Measurements from ENCODE around the gene FAM193B. TPM values are rescaled to one million over a fixed set of nuclear protein-coding genes. Genes with fewer than 3 reads are reported as not detected.

Gene FAM193B
- total and polyA plus RNA-seq, 9 of the 15 experiments (the other 6 are each of a cell fraction or from before 2014, with no cell fraction given) = 4.4 to 76.4 (median 37.3) TPM

DNA sequence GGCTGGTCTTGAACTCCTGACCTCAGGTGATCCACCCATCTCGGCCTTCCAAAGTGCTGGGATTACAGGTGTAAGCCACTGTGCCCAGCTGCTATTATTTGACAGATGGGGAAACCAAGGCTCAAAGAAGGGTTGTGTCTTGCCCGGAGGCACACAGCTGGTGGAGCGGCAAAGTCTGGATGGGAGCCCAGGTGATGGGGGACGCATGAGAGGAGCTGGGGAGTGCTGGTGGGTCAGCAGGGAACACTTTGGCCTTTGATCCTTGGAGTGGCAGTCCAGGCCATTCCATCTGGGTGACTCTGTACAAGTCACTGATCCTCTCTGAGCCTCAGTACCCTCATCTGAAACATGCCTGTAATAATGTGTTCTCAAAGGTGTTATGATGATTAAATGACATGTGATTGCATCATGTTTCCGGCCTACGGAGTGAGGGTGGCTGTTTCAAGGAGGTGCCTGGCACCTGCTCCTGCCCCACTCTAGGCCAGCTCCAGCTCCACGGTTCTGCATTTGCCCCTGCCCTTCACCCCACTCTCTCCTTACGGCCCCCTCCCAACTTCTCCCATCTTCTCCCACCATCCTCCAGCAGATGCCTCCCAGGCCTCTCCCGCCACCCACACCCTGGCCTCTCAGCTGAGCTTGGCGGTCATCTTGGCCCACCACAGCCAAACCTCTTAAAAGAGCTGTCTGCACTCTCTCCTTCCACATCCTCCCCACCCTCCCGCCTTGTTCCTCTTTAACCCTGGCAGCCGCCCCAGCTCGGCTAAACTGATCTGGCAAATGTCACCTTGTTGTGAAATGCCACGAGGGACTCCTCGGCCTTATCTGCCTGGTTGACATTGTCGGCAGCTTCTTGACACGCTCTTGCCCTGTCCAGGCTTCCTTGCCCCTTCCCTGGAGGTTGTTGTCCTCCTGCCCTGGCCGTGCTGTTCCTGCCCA is 75.4 kb downstream of the FAM193B start:
- H3K27me3 ChIP-seq (ENCODE audit: control insufficient read depth in 2 of 2, insufficient read depth in 2 of 2, low read length in 2 of 2) = no peaks in the 10 kb centered on the region
- peak; percentile 23 for FAIRE-seq
- 48% methylated on average over 17 of the region's 18 CpGs for WGBS (ENCODE audit: insufficient coverage, low coverage, missing lambda C conversion rate)
- intact Hi-C loops (cut with micrococcal nuclease) = no loop called here
- peak; percentile 31 for ATAC-seq
- peaks cover 33 to 46% of the 10 kb centered on the region in 2 experiments for H3K4me1 ChIP-seq (replicated peaks in 1 of 2; ENCODE audit: control insufficient read depth in 2 of 2, insufficient read depth in 2 of 2, low read length in 2 of 2)
- in situ Hi-C loops (cut with MboI) = no loop called here
- H4K20me1 ChIP-seq (replicated peaks; ENCODE audit: control insufficient read depth, insufficient read depth, low read length) = no peaks in the 10 kb centered on the region
- DNase-seq (ENCODE audit: extremely low read depth in 1 of 4, low spot score in 3 of 4) = no peak
- H3K27ac ChIP-seq (ENCODE audit: extremely low read depth, low read depth, low read length) = peak overlapping the region; percentile 62; the same call in 2 of the 3 replicates
- no peak overlapping the region for H2AFZ ChIP-seq (ENCODE audit: low read depth, low read length)
- POLR2A ChIA-PET = interaction anchor here (0.6 to 5.4 kb wide), 12 partner anchors 8 to 405 kb away, joined by 3 to 30 read pairs (median 4); partner anchors contain the start of gene DDX41
- no peaks in the 10 kb centered on the region for H3K79me2 ChIP-seq (ENCODE audit: control insufficient read depth, insufficient read depth, low read length)
- peak overlapping the region in 1 of 2 experiments; percentile 78; a peak in 2 of 4 replicates for H3K9ac ChIP-seq (ENCODE audit: insufficient read depth in 1 of 2, low read depth in 2 of 2, low read length in 2 of 2)
- CTCF ChIA-PET (ENCODE audit: low intra/inter-chr PET ratio) = no interaction called here
- no peaks in the 10 kb centered on the region for H3K9me1 ChIP-seq (ENCODE audit: control insufficient read depth, insufficient read depth, low read length)
- H3K4me3 ChIP-seq = no peak overlapping the region
- peaks cover 19% of the 10 kb centered on the region; the same call in 2 of the 3 replicates for H3K36me3 ChIP-seq (ENCODE audit: control insufficient read depth, insufficient read depth, low read length)
- H3K4me2 ChIP-seq (ENCODE audit: insufficient read depth, low read length) = no peak overlapping the region
- H3K9me3 ChIP-seq (replicated peaks; ENCODE audit: control insufficient read depth, insufficient read depth, low read depth, low read length) = no peaks in the 10 kb centered on the region
- BruUV-seq (replicated peaks) = no TSS peak
- TF ChIP-seq ZNF24 (IDR thresholded peaks at IDR 0.05) (no peak), ATF1 (CRISPR knock-in tag; IDR thresholded peaks at IDR 0.05) (no peak), ATF1 (tag; IDR thresholded peaks at IDR 0.05) (no peak), NBN (IDR thresholded peaks at IDR 0.05; ENCODE audit: low read depth) (no peak), IFI16 (CRISPR knock-in tag; IDR thresholded peaks at IDR 0.05) (no peak), ZBTB9 (CRISPR knock-in tag; IDR thresholded peaks at IDR 0.05) (peak; percentile 66; the same call in 1 of the 2 replicates), MCM3 (IDR thresholded peaks at IDR 0.05) (no peak), KDM2B (CRISPR knock-in tag; IDR thresholded peaks at IDR 0.05) (no peak), ZNF583 (CRISPR knock-in tag; IDR thresholded peaks at IDR 0.05) (no peak), BACH1 (tag; IDR thresholded peaks at IDR 0.05) (peak; percentile 70), FOXK2 (conservative IDR thresholded peaks at IDR 0.05 in 1 of 2, IDR thresholded peaks at IDR 0.05 in 1 of 2; ENCODE audit: low read depth in 2 of 2) (peak; percentile 57 to 61; a peak in 3 of 4 replicates), ATF7 (IDR thresholded peaks at IDR 0.05) (peak; percentile 66; the same call in 1 of the 2 replicates), GTF2A2 (tag; IDR thresholded peaks at IDR 0.05) (peak; percentile 24; the same call in 1 of the 2 replicates), ELF4 (CRISPR knock-in tag; IDR thresholded peaks at IDR 0.05) (peak; percentile 91), ZNF408 (CRISPR knock-in tag; IDR thresholded peaks at IDR 0.05; ENCODE audit: low read depth) (no peak), NR2F6 (CRISPR knock-in tag; IDR thresholded peaks at IDR 0.05) (no peak), BRCA1 (IDR thresholded peaks at IDR 0.05) (no peak), BRCA1 (CRISPR knock-in tag; IDR thresholded peaks at IDR 0.05) (no peak), BHLHE40 (IDR thresholded peaks at IDR 0.05; ENCODE audit: low read length) (peak; percentile 71), PRMT5 (CRISPR knock-in tag; IDR thresholded peaks at IDR 0.05) (no peak), HSF4 (CRISPR knock-in tag; IDR thresholded peaks at IDR 0.05; ENCODE audit: borderline replicate concordance) (no peak), POLR2AphosphoS2 (IDR thresholded peaks at IDR 0.05; ENCODE audit: low read length) (no peak)
- TF ChIP-seq, protein P1, sequence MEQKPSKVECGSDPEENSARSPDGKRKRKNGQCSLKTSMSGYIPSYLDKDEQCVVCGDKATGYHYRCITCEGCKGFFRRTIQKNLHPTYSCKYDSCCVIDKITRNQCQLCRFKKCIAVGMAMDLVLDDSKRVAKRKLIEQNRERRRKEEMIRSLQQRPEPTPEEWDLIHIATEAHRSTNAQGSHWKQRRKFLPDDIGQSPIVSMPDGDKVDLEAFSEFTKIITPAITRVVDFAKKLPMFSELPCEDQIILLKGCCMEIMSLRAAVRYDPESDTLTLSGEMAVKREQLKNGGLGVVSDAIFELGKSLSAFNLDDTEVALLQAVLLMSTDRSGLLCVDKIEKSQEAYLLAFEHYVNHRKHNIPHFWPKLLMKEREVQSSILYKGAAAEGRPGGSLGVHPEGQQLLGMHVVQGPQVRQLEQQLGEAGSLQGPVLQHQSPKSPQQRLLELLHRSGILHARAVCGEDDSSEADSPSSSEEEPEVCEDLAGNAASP (IDR thresholded peaks at IDR 0.05) = no peak

All from K562 (cell line).